Chondrocyte (in vitro differentiated cells): ENCODE measurements around the gene TAF13. TPM values are rescaled to one million over a fixed set of nuclear protein-coding genes. Genes with fewer than 3 reads are reported as not detected.

Source experiments
- DNase-seq: peaks from one replicate; pipeline ENCODE4 v3.0.0; 2021; ENCODE audit warnings: mixed read lengths, low spot score
- H3K27ac Mint-ChIP-seq: one replicate; pipeline ENCODE4 v1.8.0; 2021; ENCODE audit warnings: mild to moderate bottlenecking, moderate library complexity, mixed read lengths; ENCODE audit not compliant: unreplicated experiment
- H3K27me3 Mint-ChIP-seq: 2 replicates; pipeline ENCODE4 v1.8.0; 2021; ENCODE audit warnings: low read depth, mixed read lengths
- H3K36me3 Mint-ChIP-seq: 2 replicates; pipeline ENCODE4 v1.8.0; 2021; ENCODE audit warnings: low read depth, mixed read lengths
- H3K4me1 Mint-ChIP-seq: 2 replicates; pipeline ENCODE4 v1.8.0; 2021; ENCODE audit warnings: low read depth, mild to moderate bottlenecking, mixed read lengths
- H3K4me3 Mint-ChIP-seq: one replicate; pipeline ENCODE4 v1.8.0; 2021; ENCODE audit warnings: mild to moderate bottlenecking, moderate library complexity, mixed read lengths; ENCODE audit not compliant: unreplicated experiment
- H3K9me3 Mint-ChIP-seq: 2 replicates; pipeline ENCODE4 v1.8.0; 2021; ENCODE audit warnings: low read depth, mixed read lengths
- total RNA-seq: library from RNA; stranded (reverse); gene quantifications from 3 replicates; pipeline ENCODE4 v1.2.1, GENCODE V29; 2021
- TF ChIP-seq, protein P1 (sequence below): fragments of 200-600 bp; sonication (generic); IDR thresholded peaks from 2 replicates; pipeline ENCODE4 v1.5.0; 2021; ENCODE audit warnings: antibody characterized with exemption, mild to moderate bottlenecking, moderate library complexity

TAF13 gene
- total RNA-seq, 1 donor from 2014 or later: 82.9 TPM

DNA sequence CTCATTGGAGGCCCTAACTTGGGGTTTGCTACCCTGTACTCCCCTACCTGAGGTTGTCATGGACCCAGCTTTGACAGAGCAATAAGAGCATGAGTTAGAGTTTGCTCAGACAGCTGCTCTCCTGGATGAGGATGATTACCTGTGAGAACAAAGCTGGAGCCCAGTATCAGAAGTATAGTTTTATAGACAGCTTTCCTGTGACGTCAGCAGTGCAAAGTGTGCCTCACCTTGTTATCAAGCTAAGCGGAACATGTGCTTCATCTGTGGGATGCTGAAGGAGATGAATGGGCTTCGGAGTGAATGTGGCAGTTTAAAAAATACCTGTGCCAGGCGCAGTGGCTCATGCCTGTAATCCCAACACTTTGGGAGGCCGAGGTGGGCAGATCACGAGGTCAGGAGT is 28.5 kb downstream of the TAF13 start:
- DNase-seq: no peak
- no peaks in the 10 kb centered on the region for H3K9me3 Mint-ChIP-seq
- peaks cover 3% of the 10 kb centered on the region for H3K4me1 Mint-ChIP-seq
- H3K4me3 Mint-ChIP-seq: no peak overlapping the region
- H3K36me3 Mint-ChIP-seq: no peaks in the 10 kb centered on the region
- TF ChIP-seq, protein P1, sequence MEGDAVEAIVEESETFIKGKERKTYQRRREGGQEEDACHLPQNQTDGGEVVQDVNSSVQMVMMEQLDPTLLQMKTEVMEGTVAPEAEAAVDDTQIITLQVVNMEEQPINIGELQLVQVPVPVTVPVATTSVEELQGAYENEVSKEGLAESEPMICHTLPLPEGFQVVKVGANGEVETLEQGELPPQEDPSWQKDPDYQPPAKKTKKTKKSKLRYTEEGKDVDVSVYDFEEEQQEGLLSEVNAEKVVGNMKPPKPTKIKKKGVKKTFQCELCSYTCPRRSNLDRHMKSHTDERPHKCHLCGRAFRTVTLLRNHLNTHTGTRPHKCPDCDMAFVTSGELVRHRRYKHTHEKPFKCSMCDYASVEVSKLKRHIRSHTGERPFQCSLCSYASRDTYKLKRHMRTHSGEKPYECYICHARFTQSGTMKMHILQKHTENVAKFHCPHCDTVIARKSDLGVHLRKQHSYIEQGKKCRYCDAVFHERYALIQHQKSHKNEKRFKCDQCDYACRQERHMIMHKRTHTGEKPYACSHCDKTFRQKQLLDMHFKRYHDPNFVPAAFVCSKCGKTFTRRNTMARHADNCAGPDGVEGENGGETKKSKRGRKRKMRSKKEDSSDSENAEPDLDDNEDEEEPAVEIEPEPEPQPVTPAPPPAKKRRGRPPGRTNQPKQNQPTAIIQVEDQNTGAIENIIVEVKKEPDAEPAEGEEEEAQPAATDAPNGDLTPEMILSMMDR: no peak
- H3K27ac Mint-ChIP-seq: no peak overlapping the region
- H3K27me3 Mint-ChIP-seq: no peaks in the 10 kb centered on the region

DNA sequence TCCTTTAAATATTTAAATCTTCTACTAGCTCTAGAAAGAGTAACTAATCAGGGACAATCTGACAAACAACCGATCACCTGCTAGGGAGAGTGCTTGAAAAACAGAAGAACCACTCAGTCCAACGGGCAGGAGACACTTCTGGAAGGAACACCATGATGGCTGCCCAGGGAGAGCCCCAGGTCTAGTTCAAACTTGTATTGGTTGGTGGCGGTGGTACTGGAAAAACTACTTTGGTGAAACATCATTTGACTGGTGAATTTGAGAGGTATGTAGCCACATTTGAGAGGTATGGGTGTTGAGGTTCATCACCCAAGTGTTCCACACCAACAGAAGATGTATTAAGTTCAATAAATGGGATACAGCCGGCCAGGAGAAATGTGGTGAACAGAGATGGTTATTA is 29.1 kb downstream of the TAF13 start:
- TF ChIP-seq, protein P1: no peak
- H3K9me3 Mint-ChIP-seq: no peaks in the 10 kb centered on the region
- no peak overlapping the region for H3K4me3 Mint-ChIP-seq
- H3K27me3 Mint-ChIP-seq: no peaks in the 10 kb centered on the region
- no peak for DNase-seq
- no peak overlapping the region for H3K27ac Mint-ChIP-seq
- peaks cover 4% of the 10 kb centered on the region for H3K4me1 Mint-ChIP-seq
- H3K36me3 Mint-ChIP-seq: no peaks in the 10 kb centered on the region

DNA sequence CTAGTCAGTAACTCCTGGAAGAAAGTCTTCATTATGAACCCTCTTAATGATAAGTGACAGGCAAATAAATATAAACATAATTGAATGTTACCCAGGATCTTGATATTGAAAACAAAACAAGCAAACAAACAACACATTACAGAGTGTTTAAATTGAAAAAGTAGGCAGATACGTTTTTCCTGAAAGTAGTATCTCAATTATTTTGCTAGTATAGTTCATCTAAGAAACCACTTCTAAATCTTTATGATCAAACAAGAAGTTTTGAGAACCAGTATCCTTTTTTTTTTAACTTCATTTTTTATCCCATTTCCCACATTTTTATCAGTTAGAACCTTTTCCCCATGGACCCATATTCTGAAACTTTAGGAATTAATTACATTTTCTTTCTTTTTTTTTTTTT is 30.2 kb downstream of the TAF13 start:
- Mint-ChIP-seq H3K27me3 (no peaks in the 10 kb centered on the region), H3K4me1 (peaks cover 7% of the 10 kb centered on the region), H3K9me3 (no peaks in the 10 kb centered on the region), H3K4me3 (no peak overlapping the region), H3K27ac (no peak overlapping the region), H3K36me3 (no peaks in the 10 kb centered on the region)
- DNase-seq: no peak
- TF ChIP-seq, protein P1: no peak

DNA sequence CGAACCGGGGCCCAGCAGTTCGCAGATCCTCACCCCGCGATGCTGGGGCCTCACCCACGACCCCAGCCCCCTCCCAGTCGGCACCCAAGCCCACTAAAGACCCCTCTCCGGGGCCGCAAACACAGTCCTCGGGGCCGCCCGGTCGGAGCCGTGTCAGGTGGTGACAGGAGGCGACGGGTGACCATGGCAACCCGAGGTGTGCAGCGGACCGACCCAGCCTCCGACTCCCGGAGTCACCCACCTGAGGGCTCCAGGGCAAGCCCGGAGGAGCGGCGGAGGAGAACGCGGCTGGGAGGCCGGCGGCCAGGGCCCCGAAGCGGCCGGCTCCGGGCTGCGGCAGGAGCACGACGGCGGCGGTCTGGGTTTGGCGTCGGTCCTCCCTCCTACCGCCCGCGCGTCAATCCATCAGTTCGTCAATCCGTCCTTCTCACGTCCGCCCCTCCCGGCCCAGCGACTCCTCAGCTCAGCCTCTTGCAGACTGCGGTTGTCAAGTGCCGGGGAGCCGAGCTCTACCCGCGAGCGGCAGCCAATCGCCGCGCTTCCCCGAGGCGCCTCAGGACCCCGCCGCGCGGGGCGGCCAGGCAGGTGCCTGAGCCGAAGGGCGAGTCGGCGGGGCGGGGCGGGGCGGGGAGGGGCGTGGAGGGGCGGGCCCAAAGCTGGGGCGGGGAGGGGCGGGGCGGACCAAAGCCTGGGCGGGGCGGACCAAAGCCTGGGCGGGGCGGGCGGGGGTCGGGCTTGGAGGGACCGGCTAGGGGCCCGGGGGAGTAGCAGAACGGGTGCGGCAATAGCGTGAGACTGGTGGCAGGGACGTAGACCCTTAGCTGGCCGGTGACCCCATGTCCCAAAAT is 34.0 kb downstream of the TAF13 start, which contains the start of gene WDR47:
TSS of gene WDR47 (minus strand) at position 482 of the 848 bp plus-strand sequence. CDS start 18,590 bp downstream, outside the sequence.
- H3K27ac Mint-ChIP-seq: peak within 1 kb of the TSS; percentile 85
- H3K36me3 Mint-ChIP-seq: no peaks in the 10 kb centered on the region
- H3K4me3 Mint-ChIP-seq: peak within 1 kb of the TSS; percentile 87
- peaks cover 15% of the 10 kb centered on the region for H3K4me1 Mint-ChIP-seq
- no peaks in the 10 kb centered on the region for H3K27me3 Mint-ChIP-seq
- H3K9me3 Mint-ChIP-seq: no peaks in the 10 kb centered on the region
- TF ChIP-seq, protein P1: no peak
- peak; percentile 99 for DNase-seq

DNA sequence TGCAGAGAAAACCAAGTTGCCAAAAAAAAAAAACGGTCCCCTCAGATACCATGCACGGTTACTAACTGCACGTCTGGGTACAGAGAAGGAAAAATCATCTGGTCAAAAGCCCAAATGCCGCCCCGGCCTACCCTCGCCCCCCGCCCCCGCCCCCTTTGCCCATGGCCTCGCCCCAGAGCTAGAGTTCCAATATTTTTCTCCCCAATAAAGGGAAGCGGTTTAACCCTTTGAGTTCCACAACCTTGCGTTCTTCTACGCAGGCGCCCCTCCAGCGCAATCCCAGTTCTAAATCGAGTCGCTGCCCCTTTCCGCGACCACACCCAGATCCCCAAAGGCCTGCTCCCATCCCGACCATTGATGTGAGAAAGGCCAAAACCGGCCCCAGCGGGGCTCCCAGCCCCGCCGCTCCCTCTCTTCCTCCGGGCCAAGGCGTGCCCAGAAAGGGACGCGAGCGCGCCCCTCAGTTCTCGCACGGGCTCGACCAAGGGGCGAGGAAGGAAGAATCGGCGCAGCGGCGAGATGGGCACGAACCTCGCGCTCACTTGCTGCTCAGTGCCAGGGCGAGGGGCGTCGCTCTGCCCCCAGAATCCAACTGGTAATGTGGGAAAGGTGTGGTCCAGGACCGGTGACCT is 34.7 kb downstream of the TAF13 start:
- Mint-ChIP-seq H3K27me3 (no peaks in the 10 kb centered on the region), H3K36me3 (no peaks in the 10 kb centered on the region), H3K9me3 (no peaks in the 10 kb centered on the region), H3K27ac (peak overlapping the region; percentile 84), H3K4me3 (peak overlapping the region; percentile 87), H3K4me1 (peaks cover 15% of the 10 kb centered on the region)
- TF ChIP-seq, protein P1: no peak
- DNase-seq: no peak
